Endothelial cell of umbilical vein (primary cell): Measurements from ENCODE around the gene IL22RA2. TPM values are rescaled to one million over a fixed set of nuclear protein-coding genes. Genes with fewer than 3 reads are reported as not detected.

Experiments used
- BruUV-seq: library from RNA; stranded (reverse); fragments of 400-500 nt; replicated peaks from 2 replicates; lab custom pipeline; 2021; lab: Mats Ljungman, UMichigan
- CTCF ChIA-PET: fragments of 300-600, 350-600 bp; sonication (Branson Sonifier 250); formaldehyde crosslinking; loops from one replicate; lab custom pipeline; 2021; ENCODE audit warnings: antibody characterized with exemption, inconsistent platforms; lab: Charles Lee
- POLR2A ChIA-PET: fragments of 300-600, 350-600 bp; sonication (Branson Sonifier 250); formaldehyde crosslinking; loops from one replicate; lab custom pipeline; 2021; ENCODE audit warnings: antibody characterized with exemption, inconsistent platforms; lab: Charles Lee
- DNase-seq: peaks from one replicate; pipeline ENCODE4 v3.0.0-alpha.2; 2011; ENCODE audit warnings: low read depth, low spot score
- FAIRE-seq: peaks from 2 replicates; lab custom pipeline; 2011; peaks lifted over from hg19 to GRCh38; lab: Jason Lieb, UNC
- H2AFZ ChIP-seq: 2 replicates; pipeline ENCODE4 v1.6.0; 2012; ENCODE audit warnings: low read depth, low read length, control low read depth, inconsistent platforms
- H3K27ac ChIP-seq: 2 replicates; pipeline ENCODE4 v1.5.1; 2011; ENCODE audit warnings: low read depth, mild to moderate bottlenecking, control low read depth, low read length, moderate library complexity; ENCODE audit not compliant: insufficient read depth
- H3K27me3 ChIP-seq, 2 experiments: 2 replicates each; pipeline versions ENCODE4 v1.6.0 to v1.6.1; 2011; ENCODE audit warnings: low read length in 2 of 2, mixed read lengths in 1 of 2; ENCODE audit not compliant: control insufficient read depth in 2 of 2, insufficient read depth in 2 of 2
- H3K36me3 ChIP-seq, 2 experiments: 2 replicates in 1 of 2; 3 replicates in 1 of 2; pipeline ENCODE4 v1.5.1; 2011; ENCODE audit warnings: low read length in 2 of 2, mild to moderate bottlenecking in 1 of 2, moderate library complexity in 1 of 2; ENCODE audit not compliant: control insufficient read depth in 2 of 2, insufficient read depth in 2 of 2; ENCODE audit errors: extremely low read depth in 1 of 2
- H3K4me1 ChIP-seq: 3 replicates; pipeline ENCODE4 v1.5.1; 2011; ENCODE audit warnings: mild to moderate bottlenecking, low read length; ENCODE audit not compliant: control insufficient read depth, insufficient read depth; ENCODE audit errors: extremely low read depth
- H3K4me2 ChIP-seq: 2 replicates; pipeline ENCODE4 v1.6.1; 2011; ENCODE audit warnings: low read length, control low read depth, mixed read lengths; ENCODE audit not compliant: insufficient read depth
- H3K4me3 ChIP-seq, 3 experiments: fragments of 200-600 bp in 1 of 3; sonication (generic), shearing (Covaris generic) in 1 of 3; replicated peaks in 1 of 3; 2 replicates each; pipeline ENCODE4 v1.5.1; 2011 to 2016; ENCODE audit warnings: control low read depth in 3 of 3, low read length in 3 of 3, mild to moderate bottlenecking in 2 of 3, inconsistent platforms in 1 of 3, low read depth in 1 of 3, moderate library complexity in 1 of 3; ENCODE audit not compliant: insufficient read depth in 1 of 3
- H3K79me2 ChIP-seq: 2 replicates; pipeline ENCODE4 v1.6.0; 2012; ENCODE audit warnings: low read length, inconsistent platforms; ENCODE audit not compliant: control insufficient read depth, insufficient read depth
- H3K9ac ChIP-seq: replicated peaks from 2 replicates; pipeline ENCODE3; 2011; ENCODE audit warnings: low read length, control low read depth; ENCODE audit not compliant: insufficient read depth; ENCODE audit errors: extremely low read depth
- H3K9me1 ChIP-seq: replicated peaks from 3 replicates; pipeline ENCODE4 v1.6.0; 2011; ENCODE audit warnings: mild to moderate bottlenecking, low read length; ENCODE audit not compliant: control insufficient read depth, insufficient read depth; ENCODE audit errors: extremely low read depth
- H3K9me3 ChIP-seq: replicated peaks from 2 replicates; pipeline ENCODE4 v1.5.1; 2012; ENCODE audit warnings: low read length, inconsistent platforms; ENCODE audit not compliant: control insufficient read depth, insufficient read depth
- H4K20me1 ChIP-seq: replicated peaks from 2 replicates; pipeline ENCODE3; 2011; ENCODE audit warnings: mild to moderate bottlenecking, low read length; ENCODE audit not compliant: control insufficient read depth, insufficient read depth; ENCODE audit errors: extremely low read depth
- EZH2 ChIP-seq: IDR thresholded peaks from 2 replicates; pipeline ENCODE4 v1.6.1; 2012; ENCODE audit warnings: borderline replicate concordance, low read depth, mild to moderate bottlenecking, moderate library complexity, low read length, inconsistent platforms; ENCODE audit not compliant: severe bottlenecking
- FOS ChIP-seq: IDR thresholded peaks from 2 replicates; pipeline ENCODE4 v1.6.1; 2011; ENCODE audit warnings: mild to moderate bottlenecking, low read length, moderate library complexity, borderline replicate concordance; ENCODE audit not compliant: insufficient read depth
- GATA2 ChIP-seq: IDR thresholded peaks from 2 replicates; pipeline ENCODE4 v1.7.0; 2011; ENCODE audit warnings: low read depth, mild to moderate bottlenecking, moderate library complexity, mixed read lengths, low read length; ENCODE audit not compliant: insufficient read length, insufficient read depth
- JUN ChIP-seq: IDR thresholded peaks from 2 replicates; pipeline ENCODE4 v1.6.1; 2011; ENCODE audit warnings: borderline replicate concordance, low read depth; ENCODE audit not compliant: insufficient read length, insufficient read depth
- MYC ChIP-seq: IDR thresholded peaks from one replicate; pipeline ENCODE4 v1.6.1; 2011; ENCODE audit warnings: mild to moderate bottlenecking, low read depth, low read length
- POLR2A ChIP-seq: IDR thresholded peaks from 2 replicates; pipeline ENCODE4 v1.6.1; 2012; ENCODE audit warnings: low read depth, mild to moderate bottlenecking, control low read depth, low read length
- POLR2AphosphoS5 ChIP-seq: IDR thresholded peaks from 2 replicates; pipeline ENCODE4 v1.6.1; 2012; ENCODE audit warnings: low read depth, mild to moderate bottlenecking, control low read depth, low read length, moderate library complexity; ENCODE audit not compliant: insufficient read depth
- dilution Hi-C: fragments of 300-500 bp; cut with MboI; formaldehyde crosslinking; loops from one replicate; pipeline ENCODE4 v1.15.0; 2019; ENCODE audit warnings: low sequenced_read_pairs; ENCODE audit not compliant: extremely low pct_ligation_motif_present
- intact Hi-C: fragments of 100-400 bp; cut with micrococcal nuclease; formaldehyde crosslinking; loops from one replicate; pipeline ENCODE4 v1.10.0; 2022
- polyA plus RNA-seq, 4 experiments: library from polyadenylated mRNA; depleted of rRNA in 3 of 4; stranded (reverse) in 3 of 4; unstranded in 1 of 4; fragments of >200 nt; gene quantifications; 2 replicates each; pipeline versions ENCODE4 v1.2.1 to v1.2.3, GENCODE V29; 2011 to 2012; ENCODE audit warnings: missing spikeins in 1 of 4
- total RNA-seq: library from RNA; stranded (reverse); gene quantifications from 2 replicates; pipeline ENCODE4 v1.2.3, GENCODE V29; 2021
- TF ChIP-seq, protein P1 (sequence below), 2 donors: IDR thresholded peaks; 1 replicate in 1 of 2; 2 replicates in 1 of 2; pipeline ENCODE4 v1.5.1; 2011; ENCODE audit warnings: low read length in 2 of 2, mild to moderate bottlenecking in 2 of 2, moderate library complexity in 2 of 2, control low read depth in 1 of 2, inconsistent platforms in 1 of 2, low read depth in 1 of 2; ENCODE audit not compliant: insufficient read depth in 1 of 2; ENCODE audit errors: extremely low read depth in 1 of 2
- TF ChIP-seq, protein P2 (sequence below): IDR thresholded peaks from 2 replicates; pipeline ENCODE4 v1.6.1; 2011; ENCODE audit not compliant: insufficient read depth, insufficient read length

IL22RA2 gene
- total and polyA plus RNA-seq, 2 donors (not counting 3 experiments of a cell fraction or from before 2014, with no cell fraction given): not detected

DNA sequence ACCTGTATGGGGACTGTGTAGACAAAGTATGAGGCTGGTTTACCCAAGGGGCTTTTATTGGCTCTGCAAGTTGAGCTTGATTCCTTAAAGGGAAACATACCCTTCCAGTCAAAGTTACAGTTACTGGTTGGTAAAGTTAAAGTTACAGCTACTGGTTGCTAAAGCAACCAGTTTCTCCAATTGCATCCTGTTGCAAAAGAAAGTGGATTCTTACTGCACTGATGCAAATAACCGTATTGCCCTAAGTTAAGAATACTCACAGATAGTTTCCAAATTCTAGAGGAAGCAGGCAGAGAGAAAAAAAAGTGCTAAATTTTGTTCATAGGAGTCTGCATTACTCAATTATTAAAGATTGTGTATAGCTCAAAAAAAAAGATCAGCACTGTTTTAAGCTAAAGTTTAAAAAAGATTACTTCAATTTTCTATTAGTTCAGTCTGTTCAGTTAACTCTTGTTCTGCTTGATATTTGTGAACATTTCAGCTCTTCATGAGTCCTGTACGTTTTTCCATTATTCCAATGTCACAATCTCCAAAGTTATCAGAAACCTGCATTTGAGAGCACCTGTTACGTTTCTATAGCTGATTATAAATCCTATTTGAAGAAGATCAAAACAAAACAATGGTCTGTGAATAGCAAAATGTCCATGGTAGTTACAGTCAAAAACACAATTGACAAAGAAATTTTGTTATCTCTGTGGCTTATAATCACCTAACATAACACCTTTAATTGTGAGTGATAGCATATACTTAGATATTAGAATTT lies 8.6 kb upstream of the IL22RA2 start:
- no peak overlapping the region for H2AFZ ChIP-seq
- H3K4me2 ChIP-seq: no peak overlapping the region
- no peak for TF ChIP-seq FOS
- no TSS peak for BruUV-seq
- no peaks in the 10 kb centered on the region for H3K9me1 ChIP-seq
- no peak for FAIRE-seq
- intact Hi-C loops: no loop called here
- no peak overlapping the region for H3K27ac ChIP-seq
- no peaks in the 10 kb centered on the region for H3K9me3 ChIP-seq
- no peak for DNase-seq
- no peaks in the 10 kb centered on the region for H3K27me3 ChIP-seq
- H4K20me1 ChIP-seq: no peaks in the 10 kb centered on the region
- H3K4me3 ChIP-seq: no peak overlapping the region
- ChIA-PET POLR2A (no interaction called here), CTCF (no interaction called here)
- H3K79me2 ChIP-seq: no peaks in the 10 kb centered on the region
- H3K4me1 ChIP-seq: no peaks in the 10 kb centered on the region
- dilution Hi-C loops: no loop called here
- no peak overlapping the region for H3K9ac ChIP-seq
- no peaks in the 10 kb centered on the region for H3K36me3 ChIP-seq

- H2AFZ ChIP-seq: no peak overlapping the region
- no peaks in the 10 kb centered on the region for H4K20me1 ChIP-seq
- BruUV-seq: no TSS peak
- ChIA-PET CTCF (interaction anchor here (1.4 kb wide), 1 partner anchor 23 kb away, joined by 3 read pairs; no protein-coding TSS in a partner anchor), POLR2A (no interaction called here)
- TF ChIP-seq GATA2 (no peak), POLR2AphosphoS5 (no peak), EZH2 (no peak), JUN (no peak), FOS (no peak), MYC (no peak), POLR2A (no peak)
- TF ChIP-seq, protein P1, sequence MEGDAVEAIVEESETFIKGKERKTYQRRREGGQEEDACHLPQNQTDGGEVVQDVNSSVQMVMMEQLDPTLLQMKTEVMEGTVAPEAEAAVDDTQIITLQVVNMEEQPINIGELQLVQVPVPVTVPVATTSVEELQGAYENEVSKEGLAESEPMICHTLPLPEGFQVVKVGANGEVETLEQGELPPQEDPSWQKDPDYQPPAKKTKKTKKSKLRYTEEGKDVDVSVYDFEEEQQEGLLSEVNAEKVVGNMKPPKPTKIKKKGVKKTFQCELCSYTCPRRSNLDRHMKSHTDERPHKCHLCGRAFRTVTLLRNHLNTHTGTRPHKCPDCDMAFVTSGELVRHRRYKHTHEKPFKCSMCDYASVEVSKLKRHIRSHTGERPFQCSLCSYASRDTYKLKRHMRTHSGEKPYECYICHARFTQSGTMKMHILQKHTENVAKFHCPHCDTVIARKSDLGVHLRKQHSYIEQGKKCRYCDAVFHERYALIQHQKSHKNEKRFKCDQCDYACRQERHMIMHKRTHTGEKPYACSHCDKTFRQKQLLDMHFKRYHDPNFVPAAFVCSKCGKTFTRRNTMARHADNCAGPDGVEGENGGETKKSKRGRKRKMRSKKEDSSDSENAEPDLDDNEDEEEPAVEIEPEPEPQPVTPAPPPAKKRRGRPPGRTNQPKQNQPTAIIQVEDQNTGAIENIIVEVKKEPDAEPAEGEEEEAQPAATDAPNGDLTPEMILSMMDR (IDR thresholded peaks at IDR 0.05; ENCODE audit: extremely low read depth in 1 of 2, insufficient read depth in 1 of 2, low read depth in 1 of 2, low read length in 2 of 2): no peak
- TF ChIP-seq, protein P2, sequence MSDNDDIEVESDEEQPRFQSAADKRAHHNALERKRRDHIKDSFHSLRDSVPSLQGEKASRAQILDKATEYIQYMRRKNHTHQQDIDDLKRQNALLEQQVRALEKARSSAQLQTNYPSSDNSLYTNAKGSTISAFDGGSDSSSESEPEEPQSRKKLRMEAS: no peak
- no peaks in the 10 kb centered on the region for H3K9me3 ChIP-seq
- no peaks in the 10 kb centered on the region for H3K27me3 ChIP-seq
- H3K9ac ChIP-seq: no peak overlapping the region
- H3K9me1 ChIP-seq: no peaks in the 10 kb centered on the region
- dilution Hi-C loops (no loop called here), intact Hi-C loops (no loop called here)
- H3K79me2 ChIP-seq: no peaks in the 10 kb centered on the region
- no peak overlapping the region for H3K4me2 ChIP-seq
- FAIRE-seq: no peak
- no peak for DNase-seq
- H3K4me3 ChIP-seq: no peak overlapping the region
- H3K4me1 ChIP-seq: no peaks in the 10 kb centered on the region
- H3K27ac ChIP-seq: no peak overlapping the region
- no peaks in the 10 kb centered on the region for H3K36me3 ChIP-seq
Measured at GRCh38 chr6:137177611-137178010, 4.2 kb upstream of the IL22RA2 start.
